ENCODE data around the gene AOPEP. TPM values are rescaled to one million over a fixed set of nuclear protein-coding genes. Genes with fewer than 3 reads are reported as not detected.

The AOPEP gene
- total and polyA plus RNA-seq, 2 of the 13 experiments (the other 11 are each of a cell fraction or from before 2014, with no cell fraction given), result 22.2 to 41.6 TPM

GRCh38 chr9:95024097-95024671 lies 297.7 kb downstream of the AOPEP start (continued):
- no peak for TF ChIP-seq MXD4 (CRISPR knock-in tag; IDR thresholded peaks at IDR 0.05)
- no peak for TF ChIP-seq GRHL1 (CRISPR knock-in tag; conservative IDR thresholded peaks at IDR 0.05)
- TF ChIP-seq ZBTB8A (CRISPR knock-in tag; IDR thresholded peaks at IDR 0.05; ENCODE audit: borderline replicate concordance, low read depth), result no peak
- TF ChIP-seq ZBTB42 (CRISPR knock-in tag; IDR thresholded peaks at IDR 0.05), result no peak
- no peak for TF ChIP-seq CENPX (CRISPR knock-in tag; IDR thresholded peaks at IDR 0.05)
- TF ChIP-seq ZNF331 (CRISPR knock-in tag; IDR thresholded peaks at IDR 0.05), result no peak; the same call in 1 of the 2 replicates
- no peak for TF ChIP-seq TFDP1 (CRISPR knock-in tag; IDR thresholded peaks at IDR 0.05; ENCODE audit: borderline replicate concordance)
- TF ChIP-seq MBD4 (IDR thresholded peaks at IDR 0.05; ENCODE audit: borderline replicate concordance, low read length), result no peak
- TF ChIP-seq ZNF501 (CRISPR knock-in tag; IDR thresholded peaks at IDR 0.05), result 0 out of 2 replicates have a peak, but pooled peaks have one; percentile 24
- no peak for TF ChIP-seq HBP1 (CRISPR knock-in tag; IDR thresholded peaks at IDR 0.05; ENCODE audit: low read depth)
- no peak for TF ChIP-seq RERE (CRISPR knock-in tag; IDR thresholded peaks at IDR 0.05; ENCODE audit: low read depth)
- no peak for TF ChIP-seq ZNF34 (CRISPR knock-in tag; IDR thresholded peaks at IDR 0.05; ENCODE audit: borderline replicate concordance)
- TF ChIP-seq GFI1 (CRISPR knock-in tag; IDR thresholded peaks at IDR 0.05; ENCODE audit: borderline replicate concordance), result 0 out of 2 replicates have a peak, but pooled peaks have one; percentile 28
- TF ChIP-seq HIVEP1 (CRISPR knock-in tag; IDR thresholded peaks at IDR 0.05), result 0 out of 2 replicates have a peak, but pooled peaks have one; percentile 33
- peak; percentile 43; the same call in 1 of the 2 replicates for TF ChIP-seq RXRB (CRISPR knock-in tag; IDR thresholded peaks at IDR 0.05; ENCODE audit: borderline replicate concordance)
- no peak for TF ChIP-seq ZNF761 (CRISPR knock-in tag; conservative IDR thresholded peaks at IDR 0.05)
- no peak for TF ChIP-seq ZBTB3 (CRISPR knock-in tag; IDR thresholded peaks at IDR 0.05; ENCODE audit: borderline replicate concordance, low read depth)
- no peak for TF ChIP-seq MNT (IDR thresholded peaks at IDR 0.05)
